ENCODE measurements around the gene OSBPL8.
"Not testable (repeated sequence)": the region's sequence is repeated elsewhere in the genome, so short reads cannot be mapped to it uniquely, and the experiment has no call there.

The OSBPL8 gene

DNA sequence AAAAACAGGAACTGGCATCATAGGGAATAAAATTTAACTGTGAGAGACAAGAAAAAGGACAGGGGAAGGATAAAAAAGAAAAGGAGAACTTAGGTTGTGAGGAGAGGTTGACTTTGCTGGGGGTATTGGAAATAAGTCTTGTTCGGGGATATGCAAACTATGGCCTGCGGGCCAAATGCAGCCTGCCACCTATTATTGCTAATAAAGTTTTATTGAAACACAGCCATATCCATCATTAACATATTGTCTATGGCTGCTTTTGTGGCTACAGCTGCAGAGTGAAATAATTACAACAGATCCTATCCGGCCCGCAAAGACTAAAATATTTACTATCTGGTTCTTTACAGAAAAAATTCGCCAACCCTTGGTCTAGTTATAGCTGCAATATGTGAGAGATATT lies 230.0 kb downstream of the OSBPL8 start:
- no peaks in the 10 kb centered on the region for H3K9me2 ChIP-seq (replicated peaks; ENCODE audit: insufficient read depth, low read length)
- H3K4me2 ChIP-seq (ENCODE audit: low read depth, low read length, poor library complexity, severe bottlenecking), result no peak overlapping the region
- H3K79me2 ChIP-seq (ENCODE audit: insufficient read depth, low read length), result no peaks in the 10 kb centered on the region
- H2AFZ ChIP-seq (ENCODE audit: low read depth, low read length, severe bottlenecking), result no peak overlapping the region
- H3K9me3 ChIP-seq (ENCODE audit: insufficient read depth, low read length), result no peaks in the 10 kb centered on the region
- no peaks in the 10 kb centered on the region for H3F3A ChIP-seq (ENCODE audit: insufficient read depth)
- H3K9ac ChIP-seq (ENCODE audit: low read length), result no peak overlapping the region
- no peaks in the 10 kb centered on the region for H3K36me3 ChIP-seq (ENCODE audit: low read length)
- no peak overlapping the region for H3K4me3 ChIP-seq (ENCODE audit: insufficient read depth, low read length, poor library complexity, severe bottlenecking)
- no peak for TF ChIP-seq EZH2phosphoT487 (conservative IDR thresholded peaks at IDR 0.05; ENCODE audit: low read length)
- TF ChIP-seq, protein P1, sequence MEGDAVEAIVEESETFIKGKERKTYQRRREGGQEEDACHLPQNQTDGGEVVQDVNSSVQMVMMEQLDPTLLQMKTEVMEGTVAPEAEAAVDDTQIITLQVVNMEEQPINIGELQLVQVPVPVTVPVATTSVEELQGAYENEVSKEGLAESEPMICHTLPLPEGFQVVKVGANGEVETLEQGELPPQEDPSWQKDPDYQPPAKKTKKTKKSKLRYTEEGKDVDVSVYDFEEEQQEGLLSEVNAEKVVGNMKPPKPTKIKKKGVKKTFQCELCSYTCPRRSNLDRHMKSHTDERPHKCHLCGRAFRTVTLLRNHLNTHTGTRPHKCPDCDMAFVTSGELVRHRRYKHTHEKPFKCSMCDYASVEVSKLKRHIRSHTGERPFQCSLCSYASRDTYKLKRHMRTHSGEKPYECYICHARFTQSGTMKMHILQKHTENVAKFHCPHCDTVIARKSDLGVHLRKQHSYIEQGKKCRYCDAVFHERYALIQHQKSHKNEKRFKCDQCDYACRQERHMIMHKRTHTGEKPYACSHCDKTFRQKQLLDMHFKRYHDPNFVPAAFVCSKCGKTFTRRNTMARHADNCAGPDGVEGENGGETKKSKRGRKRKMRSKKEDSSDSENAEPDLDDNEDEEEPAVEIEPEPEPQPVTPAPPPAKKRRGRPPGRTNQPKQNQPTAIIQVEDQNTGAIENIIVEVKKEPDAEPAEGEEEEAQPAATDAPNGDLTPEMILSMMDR (IDR thresholded peaks at IDR 0.05; ENCODE audit: insufficient read depth, low read length, poor library complexity, severe bottlenecking), result no peak
- H3K27ac ChIP-seq (ENCODE audit: low read depth, low read length), result no peak overlapping the region
- no peaks in the 10 kb centered on the region for H4K20me1 ChIP-seq (ENCODE audit: low read depth, low read length)
- no peaks in the 10 kb centered on the region for H3K27me3 ChIP-seq (ENCODE audit: low read length)

DNA sequence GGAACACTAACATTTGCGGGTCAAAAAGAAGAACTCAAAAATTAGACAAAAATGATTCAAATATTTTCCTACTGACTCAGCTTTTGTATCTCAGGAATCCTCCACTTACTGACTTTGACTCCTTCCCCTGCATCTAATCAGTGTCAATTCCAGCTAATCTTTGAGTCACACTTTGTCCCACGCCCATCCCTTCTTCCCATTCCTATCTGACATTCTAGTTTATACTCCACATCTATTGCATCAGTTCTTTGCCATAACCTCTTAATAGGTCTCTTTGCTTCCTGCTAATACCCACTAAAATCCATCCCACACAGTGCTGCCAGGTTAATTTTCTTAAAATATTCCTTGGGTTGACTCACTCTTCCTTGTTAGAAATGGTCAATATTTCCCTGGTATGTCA lies 230.4 kb downstream of the OSBPL8 start:
- H3F3A ChIP-seq (ENCODE audit: insufficient read depth), result no peaks in the 10 kb centered on the region
- no peaks in the 10 kb centered on the region for H3K79me2 ChIP-seq (ENCODE audit: insufficient read depth, low read length)
- no peak overlapping the region for H3K4me3 ChIP-seq (ENCODE audit: insufficient read depth, low read length, poor library complexity, severe bottlenecking)
- H3K27me3 ChIP-seq (ENCODE audit: low read length), result no peaks in the 10 kb centered on the region
- no peaks in the 10 kb centered on the region for H4K20me1 ChIP-seq (ENCODE audit: low read depth, low read length)
- TF ChIP-seq EZH2phosphoT487 (conservative IDR thresholded peaks at IDR 0.05; ENCODE audit: low read length), result no peak
- TF ChIP-seq, protein P1 (IDR thresholded peaks at IDR 0.05; ENCODE audit: insufficient read depth, low read length, poor library complexity, severe bottlenecking), result no peak
- no peaks in the 10 kb centered on the region for H3K9me3 ChIP-seq (ENCODE audit: insufficient read depth, low read length)
- H3K36me3 ChIP-seq (ENCODE audit: low read length), result no peaks in the 10 kb centered on the region
- no peak overlapping the region for H3K9ac ChIP-seq (ENCODE audit: low read length)
- no peak overlapping the region for H3K4me2 ChIP-seq (ENCODE audit: low read depth, low read length, poor library complexity, severe bottlenecking)
- no peak overlapping the region for H2AFZ ChIP-seq (ENCODE audit: low read depth, low read length, severe bottlenecking)
- H3K27ac ChIP-seq (ENCODE audit: low read depth, low read length), result no peak overlapping the region
- no peaks in the 10 kb centered on the region for H3K9me2 ChIP-seq (replicated peaks; ENCODE audit: insufficient read depth, low read length)

DNA sequence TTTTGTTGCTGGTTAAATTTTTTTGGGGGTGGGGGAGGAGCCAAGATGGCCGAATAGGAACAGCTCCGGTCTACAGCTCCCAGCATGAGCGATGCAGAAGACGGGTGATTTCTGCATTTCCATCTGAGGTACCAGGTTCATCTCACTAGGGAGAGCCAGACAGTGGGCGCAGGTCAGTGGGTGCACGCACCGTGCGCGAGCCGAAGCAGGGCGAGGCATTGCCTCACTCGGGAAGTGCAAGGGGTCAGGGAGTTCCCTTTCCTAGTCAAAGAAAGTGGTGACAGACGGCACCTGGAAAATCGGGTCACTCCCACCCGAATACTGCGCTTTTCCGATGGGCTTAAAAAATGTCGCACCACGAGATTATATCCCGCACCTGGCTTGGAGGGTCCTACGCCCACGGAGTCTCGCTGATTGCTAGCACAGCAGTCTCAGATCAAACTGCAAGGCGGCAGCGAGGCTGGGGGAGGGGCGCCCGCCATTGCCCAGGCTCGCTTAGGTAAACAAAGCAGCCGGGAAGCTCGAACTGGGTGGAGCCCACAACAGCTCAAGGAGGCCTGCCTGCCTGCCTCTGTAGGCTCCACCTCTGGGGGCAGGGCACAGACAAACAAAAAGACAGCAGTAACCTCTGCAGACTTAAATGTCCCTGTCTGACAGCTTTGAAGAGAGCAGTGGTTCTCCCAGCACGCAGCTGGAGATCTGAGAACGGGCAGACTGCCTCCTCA lies 239.8 kb downstream of the OSBPL8 start:
- not testable (repeated sequence) for H3K27ac ChIP-seq (ENCODE audit: low read depth, low read length); H3F3A ChIP-seq (ENCODE audit: insufficient read depth); H4K20me1 ChIP-seq (ENCODE audit: low read depth, low read length); H3K9ac ChIP-seq (ENCODE audit: low read length); H3K9me2 ChIP-seq (replicated peaks; ENCODE audit: insufficient read depth, low read length); H3K79me2 ChIP-seq (ENCODE audit: insufficient read depth, low read length); H3K9me3 ChIP-seq (ENCODE audit: insufficient read depth, low read length); H3K4me2 ChIP-seq (ENCODE audit: low read depth, low read length, poor library complexity, severe bottlenecking); H2AFZ ChIP-seq (ENCODE audit: low read depth, low read length, severe bottlenecking); H3K36me3 ChIP-seq (ENCODE audit: low read length); H3K27me3 ChIP-seq (ENCODE audit: low read length); H3K4me3 ChIP-seq (ENCODE audit: insufficient read depth, low read length, poor library complexity, severe bottlenecking)

DNA sequence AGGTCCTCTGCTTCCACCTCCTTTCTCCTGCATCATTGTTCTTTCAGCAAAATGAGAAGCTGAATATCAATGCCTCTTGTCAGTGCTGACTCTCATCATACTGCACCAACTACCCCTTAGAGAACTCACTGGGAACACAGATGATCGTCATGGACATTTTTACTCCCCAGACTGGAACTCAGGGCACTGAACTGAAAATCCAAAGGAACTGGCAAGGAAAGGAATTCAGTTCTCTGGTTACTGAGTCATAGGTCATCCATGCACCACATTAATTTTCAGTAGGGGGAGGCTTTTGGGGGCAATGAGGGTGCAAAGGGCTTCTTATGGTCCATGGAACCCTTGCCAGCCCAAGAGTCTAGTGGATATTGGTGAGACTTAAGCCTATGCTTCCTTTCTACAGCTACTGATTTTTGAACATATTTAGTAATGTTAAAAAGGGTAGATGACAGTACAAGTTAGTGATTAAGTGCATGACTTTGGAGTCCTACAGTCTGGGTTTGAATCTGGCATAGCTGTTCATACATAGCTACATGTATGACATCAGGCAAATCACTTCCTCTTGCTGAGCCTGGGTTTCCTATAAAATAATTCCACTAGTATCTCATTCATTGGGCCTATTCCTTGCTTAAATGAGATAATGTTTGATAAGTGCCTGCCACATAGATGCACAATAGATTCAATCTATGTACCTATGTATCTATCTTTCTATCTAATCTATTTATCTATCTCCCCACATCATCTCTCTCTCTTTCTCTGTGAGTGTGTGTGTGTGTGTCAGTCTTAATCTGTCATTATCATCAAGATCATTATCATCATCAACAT lies 240.6 kb downstream of the OSBPL8 start:
- Histone ChIP-seq H2AFZ (ENCODE audit: low read depth, low read length, severe bottlenecking) (no peak overlapping the region), H3K9ac (ENCODE audit: low read length) (no peak overlapping the region), H3K9me2 (replicated peaks; ENCODE audit: insufficient read depth, low read length) (no peaks in the 10 kb centered on the region), H3F3A (ENCODE audit: insufficient read depth) (no peaks in the 10 kb centered on the region), H3K9me3 (ENCODE audit: insufficient read depth, low read length) (no peaks in the 10 kb centered on the region), H3K27ac (ENCODE audit: low read depth, low read length) (no peak overlapping the region), H3K4me3 (ENCODE audit: insufficient read depth, low read length, poor library complexity, severe bottlenecking) (no peak overlapping the region), H3K36me3 (ENCODE audit: low read length) (no peaks in the 10 kb centered on the region), H3K4me2 (ENCODE audit: low read depth, low read length, poor library complexity, severe bottlenecking) (no peak overlapping the region), H4K20me1 (ENCODE audit: low read depth, low read length) (no peaks in the 10 kb centered on the region), H3K27me3 (ENCODE audit: low read length) (no peaks in the 10 kb centered on the region), H3K79me2 (ENCODE audit: insufficient read depth, low read length) (no peaks in the 10 kb centered on the region)
- no peak for TF ChIP-seq EZH2phosphoT487 (conservative IDR thresholded peaks at IDR 0.05; ENCODE audit: low read length)
- TF ChIP-seq, protein P1 (IDR thresholded peaks at IDR 0.05; ENCODE audit: insufficient read depth, low read length, poor library complexity, severe bottlenecking), result no peak
